Fibroblast of lung (primary cell): ENCODE data around the gene NPHP3. TPM values are rescaled to one million over a fixed set of nuclear protein-coding genes. Genes with fewer than 3 reads are reported as not detected.

ENCODE experiments used
- DNase-seq, 2 donors: peaks; one replicate each; pipeline versions ENCODE4 v3.0.0 to v3.0.0-alpha.2; 2010; ENCODE audit warnings: low read depth in 2 of 2
- H2AFZ ChIP-seq: 2 replicates; pipeline ENCODE4 v1.5.1; 2012; ENCODE audit warnings: low read length, control low read depth, inconsistent platforms
- H3K27ac ChIP-seq: 2 replicates; pipeline ENCODE4 v1.5.1; 2011; ENCODE audit warnings: low read length, control low read depth; ENCODE audit not compliant: insufficient read depth
- H3K27me3 ChIP-seq: 2 replicates; pipeline ENCODE4 v1.5.1; 2011; ENCODE audit warnings: mild to moderate bottlenecking, low read length; ENCODE audit not compliant: control insufficient read depth, insufficient read depth
- H3K36me3 ChIP-seq: 2 replicates; pipeline ENCODE4 v1.5.1; 2011; ENCODE audit warnings: low read length; ENCODE audit not compliant: control insufficient read depth, insufficient read depth
- H3K4me1 ChIP-seq: 2 replicates; pipeline ENCODE4 v1.5.1; 2011; ENCODE audit warnings: low read length; ENCODE audit not compliant: control insufficient read depth, insufficient read depth; ENCODE audit errors: extremely low read depth
- H3K4me2 ChIP-seq: 2 replicates; pipeline ENCODE4 v1.5.1; 2011; ENCODE audit warnings: low read length, control low read depth; ENCODE audit not compliant: insufficient read depth; ENCODE audit errors: extremely low read depth
- H3K4me3 ChIP-seq, 4 experiments: fragments of 200-600 bp in 1 of 4; sonication (generic) in 1 of 4; replicated peaks in 1 of 4; 2 replicates each; pipeline ENCODE4 v1.5.1; 2011 to 2016; ENCODE audit warnings: low read length in 4 of 4, low read depth in 3 of 4, mild to moderate bottlenecking in 3 of 4, control low read depth in 2 of 4, inconsistent platforms in 1 of 4, mixed read lengths in 1 of 4; ENCODE audit not compliant: insufficient read depth in 1 of 4; ENCODE audit errors: control extremely low read depth in 1 of 4
- H3K79me2 ChIP-seq: 2 replicates; pipeline ENCODE4 v1.5.1; 2012; ENCODE audit warnings: mild to moderate bottlenecking, low read length, inconsistent platforms; ENCODE audit not compliant: control insufficient read depth, insufficient read depth
- H3K9ac ChIP-seq: 2 replicates; pipeline ENCODE4 v1.5.1; 2011; ENCODE audit warnings: mild to moderate bottlenecking, low read length, control low read depth; ENCODE audit not compliant: insufficient read depth
- H3K9me3 ChIP-seq: 2 replicates; pipeline ENCODE4 v1.5.1; 2012; ENCODE audit warnings: low read depth, low read length; ENCODE audit not compliant: control insufficient read depth, insufficient read depth
- H4K20me1 ChIP-seq: 2 replicates; pipeline ENCODE4 v1.5.1; 2011; ENCODE audit warnings: low read length; ENCODE audit not compliant: control insufficient read depth, insufficient read depth; ENCODE audit errors: extremely low read depth
- CTCF ChIP-seq, 2 donors: IDR thresholded peaks in 1 of 2; conservative IDR thresholded peaks in 1 of 2; 1 replicate in 1 of 2; 2 replicates in 1 of 2; pipeline ENCODE4 v1.5.1; 2011 to 2012; ENCODE audit warnings: low read length in 2 of 2, control low read depth in 1 of 2, inconsistent platforms in 1 of 2, low read depth in 1 of 2, mild to moderate bottlenecking in 1 of 2
- EZH2 ChIP-seq: IDR thresholded peaks from 2 replicates; pipeline ENCODE4 v1.5.1; 2012; ENCODE audit warnings: low read length, control low read depth, mild to moderate bottlenecking; ENCODE audit errors: missing control alignments
- polyA plus RNA-seq, 2 donors: library from polyadenylated mRNA; depleted of rRNA in 1 of 2; stranded (reverse) in 1 of 2; unstranded in 1 of 2; fragments of >200 nt; gene quantifications; 2 replicates each; pipeline ENCODE4 v1.2.1, GENCODE V29; 2011 to 2012; ENCODE audit warnings: missing spikeins in 1 of 2
- total RNA-seq: library from RNA; depleted of rRNA; stranded (reverse); fragments of >200 nt; gene quantifications from 2 replicates; pipeline ENCODE4 v1.2.1, GENCODE V29; 2014

The NPHP3 gene
- total and polyA plus RNA-seq, 2 donors (not counting 1 experiment from before 2014, with no cell fraction given) = 24.4 to 38.5 TPM

- Histone ChIP-seq H3K4me3 (no peak overlapping the region), H3K79me2 (peaks cover 16% of the 10 kb centered on the region), H2AFZ (no peak overlapping the region), H3K4me2 (no peak overlapping the region), H4K20me1 (no peaks in the 10 kb centered on the region), H3K4me1 (no peaks in the 10 kb centered on the region), H3K9ac (no peak overlapping the region), H3K9me3 (no peaks in the 10 kb centered on the region), H3K27ac (no peak overlapping the region), H3K36me3 (peaks cover 3% of the 10 kb centered on the region), H3K27me3 (no peaks in the 10 kb centered on the region)
- TF ChIP-seq CTCF (conservative IDR thresholded peaks at IDR 0.05 in 1 of 2, IDR thresholded peaks at IDR 0.05 in 1 of 2; ENCODE audit: low read depth in 1 of 2, low read length in 2 of 2) = no peak
- no peak for TF ChIP-seq EZH2
- no peak for DNase-seq
These were observed 5.8 kb downstream of the NPHP3 start for GRCh38 chr3:132716372-132716771.

- Histone ChIP-seq H4K20me1 (no peaks in the 10 kb centered on the region), H3K27me3 (no peaks in the 10 kb centered on the region), H3K27ac (no peak overlapping the region), H3K4me2 (no peak overlapping the region), H3K4me3 (no peak overlapping the region), H3K79me2 (peaks cover 1% of the 10 kb centered on the region), H3K36me3 (peaks cover 3% of the 10 kb centered on the region), H2AFZ (no peak overlapping the region), H3K9ac (no peak overlapping the region), H3K4me1 (no peaks in the 10 kb centered on the region), H3K9me3 (no peaks in the 10 kb centered on the region)
- TF ChIP-seq CTCF (conservative IDR thresholded peaks at IDR 0.05 in 1 of 2, IDR thresholded peaks at IDR 0.05 in 1 of 2; ENCODE audit: low read depth in 1 of 2, low read length in 2 of 2) (no peak), EZH2 (no peak)
- no peak for DNase-seq
These were observed 8.1 kb downstream of the NPHP3 start for GRCh38 chr3:132713977-132714727.

- H3K4me3 ChIP-seq = no peak overlapping the region
- TF ChIP-seq EZH2 (no peak), CTCF (conservative IDR thresholded peaks at IDR 0.05 in 1 of 2, IDR thresholded peaks at IDR 0.05 in 1 of 2; ENCODE audit: low read depth in 1 of 2, low read length in 2 of 2) (no peak)
- H3K36me3 ChIP-seq = peaks cover 8% of the 10 kb centered on the region
- no peak overlapping the region for H3K27ac ChIP-seq
- no peaks in the 10 kb centered on the region for H3K27me3 ChIP-seq
- H3K4me2 ChIP-seq = no peak overlapping the region
- no peaks in the 10 kb centered on the region for H3K9me3 ChIP-seq
- H3K79me2 ChIP-seq = no peaks in the 10 kb centered on the region
- H4K20me1 ChIP-seq = no peaks in the 10 kb centered on the region
- no peaks in the 10 kb centered on the region for H3K4me1 ChIP-seq
- H2AFZ ChIP-seq = no peak overlapping the region
- DNase-seq = no peak
- no peak overlapping the region for H3K9ac ChIP-seq
These were observed 11.9 kb downstream of the NPHP3 start for GRCh38 chr3:132710311-132710710.
